Superior temporal gyrus (tissue), 1 donor: ENCODE data around the gene CMIP.

Experiments used
- DNase-seq: peaks from one replicate; pipeline ENCODE4 v3.0.0-alpha.2; 2016; ENCODE audit errors: extremely low spot score

The CMIP gene

DNA sequence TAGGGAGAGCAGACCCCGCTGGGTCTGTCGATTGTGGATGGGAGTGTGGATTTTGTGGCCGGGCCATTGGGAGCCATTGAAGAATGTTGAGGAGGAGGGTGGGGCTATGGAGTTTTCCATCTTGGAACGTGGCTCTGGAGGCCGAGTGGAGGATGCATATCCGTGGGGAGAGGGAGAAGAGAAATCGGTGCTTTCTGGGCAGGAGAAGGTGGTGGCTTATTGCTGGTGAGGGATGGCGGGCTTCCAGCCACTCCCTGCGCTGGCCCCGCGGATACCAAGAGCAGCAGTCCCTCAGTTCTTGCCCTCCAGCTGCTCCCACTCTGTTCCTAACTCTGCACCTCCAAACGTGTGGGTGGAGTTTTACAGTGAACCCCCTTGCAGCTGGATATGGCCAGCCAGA, 162.4 kb downstream of the CMIP start:
- DNase-seq, result no peak

DNA sequence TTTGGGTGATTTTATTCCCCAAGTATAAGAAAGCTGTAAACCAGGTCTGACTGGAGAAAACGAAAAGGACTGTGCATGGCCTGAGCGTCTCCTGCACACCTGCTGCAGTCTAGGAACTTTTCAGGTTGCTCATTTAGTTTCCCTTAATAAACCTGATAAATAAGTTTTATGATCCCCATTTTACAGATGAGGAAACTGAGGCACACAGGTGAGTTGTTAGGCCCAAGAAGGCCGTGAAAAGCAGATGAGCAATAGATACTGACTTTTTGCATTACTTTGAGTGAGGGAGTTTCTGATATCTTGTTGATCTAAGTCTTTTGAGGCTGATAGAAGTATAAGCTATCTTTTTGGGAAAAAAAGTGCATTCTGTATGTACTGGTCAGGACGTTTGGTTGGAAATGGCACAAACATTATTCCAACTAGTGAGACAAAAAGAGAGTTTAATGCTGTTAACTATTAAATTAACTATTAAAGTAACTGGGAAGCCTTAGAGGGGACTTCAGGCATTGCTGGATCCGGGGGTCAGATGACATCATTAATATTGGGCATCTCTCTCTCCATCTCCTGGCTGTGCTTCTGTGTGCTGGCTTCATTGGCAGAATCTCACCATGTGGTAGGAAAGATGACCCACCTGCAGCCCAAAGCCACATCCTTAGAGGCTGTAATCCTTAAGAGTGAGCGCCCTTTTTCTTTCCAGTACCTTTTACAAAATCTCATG, 163.4 kb downstream of the CMIP start:
- DNase-seq, result no peak

DNA sequence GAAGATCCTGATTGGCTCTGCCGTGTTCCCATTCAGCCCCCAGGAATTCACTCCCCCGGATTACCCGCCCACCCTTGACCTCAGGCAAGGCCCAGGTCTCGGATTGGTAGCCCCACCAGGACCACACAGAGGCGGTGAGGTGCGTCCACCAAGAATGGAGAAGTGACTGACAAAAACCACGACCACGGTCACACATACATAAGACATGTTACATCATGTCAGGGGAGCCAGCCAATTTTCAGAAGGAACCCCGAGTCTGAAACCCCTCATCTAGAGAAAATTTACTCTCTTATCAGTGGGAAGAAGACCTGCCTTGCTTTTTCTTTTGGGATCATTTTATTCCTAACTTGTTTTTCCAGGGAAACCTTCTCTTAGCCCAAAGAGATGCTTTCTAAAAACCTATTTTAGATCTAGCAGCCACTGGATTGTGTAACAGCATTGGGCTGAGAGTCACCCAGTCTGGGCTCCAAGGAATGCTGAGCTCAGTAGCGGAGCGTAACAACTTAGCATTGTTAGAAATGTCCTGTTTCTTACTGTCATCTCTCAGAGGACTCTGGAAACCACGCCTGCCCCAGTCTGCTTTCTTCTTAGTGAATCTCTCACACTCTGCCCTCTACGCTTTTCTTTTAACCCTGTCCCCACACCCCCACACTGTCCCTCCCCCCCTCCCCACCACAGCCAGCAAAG, 164.1 kb downstream of the CMIP start:
- peak; percentile 71 for DNase-seq

DNA sequence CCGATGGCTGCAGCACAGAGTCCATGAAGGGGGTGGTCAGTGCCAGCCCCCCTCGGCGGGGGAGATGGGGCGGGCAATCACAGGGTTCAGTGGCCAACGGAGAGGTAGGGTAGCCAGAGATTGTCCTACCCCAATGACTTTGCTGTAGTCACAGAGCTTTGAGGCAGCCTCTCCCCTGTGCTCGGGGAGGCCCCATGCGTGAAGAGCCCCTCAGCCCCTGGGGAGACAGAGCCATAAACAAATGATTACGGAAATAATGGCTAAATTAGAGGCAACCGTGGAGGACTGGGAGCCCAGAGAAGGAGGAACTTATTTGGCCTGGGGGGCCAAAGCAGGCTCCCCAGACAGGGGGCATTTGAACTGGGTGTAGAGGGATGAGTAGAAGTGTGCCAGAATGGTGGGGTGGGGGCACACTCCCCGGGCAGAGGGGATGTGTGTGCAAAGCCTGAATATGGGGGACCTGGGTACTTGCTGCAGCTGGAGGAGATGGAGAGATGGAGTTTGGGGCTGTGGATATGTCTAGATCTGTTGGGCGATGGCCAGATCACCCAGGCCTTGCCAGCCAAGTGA, 164.8 kb downstream of the CMIP start:
- DNase-seq, result no peak

DNA sequence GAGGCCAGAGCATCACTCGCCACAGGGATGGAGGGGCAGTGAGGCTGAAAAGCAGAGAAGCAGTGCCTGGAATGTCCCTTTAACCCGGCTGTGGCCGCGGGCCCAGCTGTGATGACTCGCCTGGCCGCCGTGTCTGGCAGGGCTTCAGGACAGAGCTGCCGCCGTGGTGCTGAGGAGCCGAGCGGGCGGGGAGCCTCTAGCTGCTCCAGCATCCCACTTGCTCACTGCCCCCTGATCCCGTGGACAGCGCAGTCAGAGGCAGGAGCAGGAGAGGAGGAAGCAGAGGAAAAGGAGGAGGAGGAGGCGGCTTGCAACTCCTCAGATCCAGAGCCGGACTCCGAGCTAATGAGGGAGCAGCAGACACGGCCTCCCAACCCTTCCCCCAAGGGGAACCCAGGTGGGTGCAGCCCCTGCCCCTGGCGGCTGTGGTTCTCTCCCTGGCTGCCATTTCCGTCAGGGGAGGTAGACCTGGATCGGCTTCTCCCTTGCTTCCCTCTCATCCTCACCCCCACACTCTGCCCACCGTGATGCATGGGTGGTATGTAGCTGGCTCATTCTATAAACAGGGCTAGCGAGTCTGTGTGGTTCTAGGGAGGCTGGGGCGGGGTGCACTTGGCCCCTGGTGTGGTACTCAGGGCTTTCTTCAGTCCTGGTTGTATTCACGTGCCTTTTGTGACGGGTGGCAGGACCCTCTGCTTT, 165.7 kb downstream of the CMIP start:
- DNase-seq, result peak; percentile 66

DNA sequence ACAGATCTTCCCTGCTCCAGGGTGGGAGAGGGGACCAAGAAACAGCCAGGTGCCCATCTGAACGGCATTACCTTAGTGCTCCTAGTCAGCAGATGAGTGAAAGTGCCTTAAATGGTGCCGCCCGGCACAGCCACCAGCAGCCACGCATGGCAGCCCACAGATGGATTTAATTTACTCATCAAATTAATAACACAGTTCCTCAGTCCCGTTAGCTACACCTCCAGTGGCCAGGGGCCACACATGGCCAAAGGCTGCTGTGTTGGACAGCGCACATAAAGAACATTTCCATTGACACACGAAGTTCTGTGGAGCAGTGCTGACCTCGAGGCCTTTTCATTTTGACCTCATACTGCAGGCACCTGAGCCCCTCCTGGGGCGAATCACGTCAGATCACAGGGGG, 166.3 kb downstream of the CMIP start:
- DNase-seq, result peak; percentile 36

DNA sequence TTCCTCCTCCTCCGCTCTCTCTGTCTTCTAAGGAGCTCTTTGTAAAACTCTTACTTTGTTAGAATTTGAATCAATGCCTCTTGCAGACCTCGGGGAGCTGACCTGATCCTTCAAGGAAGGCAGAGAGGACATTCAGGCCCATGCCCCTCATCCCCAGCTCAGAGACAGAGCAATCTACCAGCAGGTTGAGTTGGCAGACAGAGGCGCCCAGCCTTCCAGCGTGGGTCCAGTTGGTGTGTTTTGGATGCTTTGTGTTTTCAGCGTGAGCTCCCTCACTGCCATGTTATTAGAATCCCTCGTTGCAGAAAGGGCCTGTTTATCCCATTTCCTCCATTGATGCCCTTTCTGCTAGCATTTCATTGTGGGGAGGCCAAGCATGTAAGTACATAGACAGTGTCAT, 167.1 kb downstream of the CMIP start:
- peak; percentile 29 for DNase-seq

DNA sequence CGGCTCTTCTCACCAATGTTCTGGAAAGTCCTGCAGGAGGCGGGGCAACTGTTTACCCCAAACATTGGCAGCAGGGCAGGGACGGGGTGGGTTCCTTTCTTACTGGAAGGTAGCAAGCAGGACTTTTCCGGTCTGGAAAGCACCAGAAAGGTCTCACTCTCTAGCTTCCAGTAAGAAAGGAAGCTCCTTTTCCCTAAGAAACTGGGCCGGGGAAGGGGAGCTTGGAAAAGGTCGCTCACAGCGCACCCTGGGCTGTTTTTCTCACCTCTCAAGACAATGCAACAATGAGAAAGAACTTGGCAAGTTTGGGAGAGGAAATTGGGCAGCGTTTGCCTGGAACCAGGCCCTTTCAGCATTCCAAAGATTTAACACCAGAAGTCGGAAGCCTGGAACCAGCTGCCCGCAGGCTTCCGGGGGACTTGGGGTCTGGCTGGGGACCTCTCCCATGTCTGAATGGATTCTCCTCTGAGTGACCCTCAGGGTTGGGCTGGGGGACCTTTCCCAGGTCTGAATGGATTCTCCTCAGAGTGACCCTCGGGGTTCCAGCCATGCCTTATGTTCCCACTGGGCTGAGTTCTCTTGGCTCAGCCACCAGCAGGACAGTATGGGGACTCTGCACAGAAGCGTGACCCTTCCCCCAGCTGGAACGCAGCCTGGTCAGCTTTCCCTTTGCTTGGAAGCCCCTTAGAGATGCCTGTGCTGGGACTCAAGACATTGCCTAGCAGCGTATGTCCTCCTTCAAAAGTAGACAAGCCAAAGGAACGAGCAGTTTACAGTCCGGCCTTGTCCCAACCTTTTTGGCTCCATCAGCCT, 167.9 kb downstream of the CMIP start:
- DNase-seq, result peak; percentile 35

DNA sequence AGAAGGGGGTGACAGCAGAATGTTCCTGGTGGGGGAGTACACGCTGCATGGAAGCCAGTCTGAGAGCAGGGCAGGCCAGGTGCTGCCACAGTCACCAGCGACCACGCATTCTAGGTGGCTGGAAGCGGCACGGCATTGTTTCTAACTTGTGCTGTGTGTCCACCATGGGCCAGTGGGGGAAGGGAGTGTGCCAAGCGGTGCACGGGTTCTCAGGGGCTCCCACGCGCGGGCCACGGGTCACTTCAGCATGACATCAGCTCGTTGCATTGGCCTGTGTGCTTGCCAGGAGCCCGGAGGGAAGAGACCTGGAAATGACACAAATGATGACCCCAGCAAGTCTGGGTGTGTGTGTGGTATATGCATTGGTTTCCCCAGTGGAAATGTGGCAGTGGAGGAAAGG, 169.6 kb downstream of the CMIP start:
- DNase-seq, result no peak

DNA sequence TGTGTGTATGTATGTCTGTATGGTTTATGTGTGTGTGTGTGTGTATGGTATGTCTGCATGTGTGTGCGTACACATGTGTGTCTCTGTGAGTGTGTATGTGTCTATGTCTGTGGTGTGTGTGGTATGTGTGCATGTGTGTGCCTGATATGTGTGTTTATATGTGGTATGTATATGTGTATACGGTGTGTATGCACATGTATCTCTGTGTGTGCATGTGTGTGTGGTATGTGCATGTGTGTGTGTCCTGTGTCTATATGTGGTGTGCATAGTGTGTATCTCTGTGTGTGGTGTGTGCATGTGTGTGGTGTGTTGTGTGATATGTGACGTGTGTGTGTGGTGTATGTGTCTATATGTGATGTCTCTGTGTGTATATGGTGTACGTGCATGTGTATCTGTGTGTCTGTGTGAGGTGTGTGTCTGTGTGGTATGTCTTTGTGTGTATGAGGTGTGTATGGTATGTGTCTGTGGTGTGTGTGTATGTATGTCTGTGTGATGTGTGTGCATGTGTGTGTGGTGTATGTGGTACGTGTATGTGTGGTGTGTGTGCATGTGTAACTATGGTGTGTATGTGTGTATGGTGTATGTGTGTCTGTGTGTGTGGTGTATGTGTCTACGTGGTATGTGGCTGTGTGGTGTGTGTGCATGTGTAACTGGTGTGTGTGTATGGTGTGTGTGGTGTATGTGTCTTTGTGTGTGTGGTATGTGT, 170.2 kb downstream of the CMIP start:
- no peak for DNase-seq

DNA sequence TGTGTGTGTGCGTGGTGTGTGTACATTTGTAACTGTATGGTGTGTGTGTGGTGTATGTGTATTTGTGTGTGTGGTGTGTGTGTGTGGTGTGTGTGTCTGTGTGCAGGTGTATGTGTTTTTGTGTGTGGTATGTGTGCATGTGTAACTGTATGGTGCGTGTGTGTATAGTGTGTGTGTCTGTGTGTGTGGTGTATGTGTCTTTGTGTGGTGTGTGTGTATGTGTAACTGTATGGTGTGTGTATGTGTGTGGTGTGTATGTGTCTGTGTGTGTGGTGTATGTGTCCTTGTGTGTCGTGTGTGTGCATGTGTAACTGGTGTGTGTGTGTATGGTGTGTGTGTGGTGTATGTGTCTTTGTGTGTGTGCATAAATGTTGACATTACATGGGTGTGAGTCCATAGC, 170.8 kb downstream of the CMIP start:
- DNase-seq, result no peak

DNA sequence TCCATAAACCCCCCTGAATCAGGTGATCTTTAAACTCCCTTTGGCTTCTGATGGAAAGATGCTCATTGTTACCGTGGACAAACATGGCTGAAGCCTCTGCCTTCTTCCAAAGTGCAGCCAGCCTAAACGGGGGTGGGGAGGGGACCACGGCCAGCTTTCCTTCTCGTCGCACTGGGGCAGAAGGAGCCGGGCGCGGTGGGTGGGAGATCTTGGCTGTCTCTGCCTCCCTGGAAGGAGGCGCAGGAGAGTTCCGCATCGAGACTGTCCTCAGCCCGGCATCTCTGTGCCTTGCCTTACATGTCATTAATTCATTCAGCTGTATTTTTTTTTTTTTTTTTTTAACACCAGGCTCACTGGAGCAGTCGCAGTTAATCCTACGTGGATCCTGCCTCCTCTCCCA, 171.2 kb downstream of the CMIP start:
- DNase-seq, result no peak

DNA sequence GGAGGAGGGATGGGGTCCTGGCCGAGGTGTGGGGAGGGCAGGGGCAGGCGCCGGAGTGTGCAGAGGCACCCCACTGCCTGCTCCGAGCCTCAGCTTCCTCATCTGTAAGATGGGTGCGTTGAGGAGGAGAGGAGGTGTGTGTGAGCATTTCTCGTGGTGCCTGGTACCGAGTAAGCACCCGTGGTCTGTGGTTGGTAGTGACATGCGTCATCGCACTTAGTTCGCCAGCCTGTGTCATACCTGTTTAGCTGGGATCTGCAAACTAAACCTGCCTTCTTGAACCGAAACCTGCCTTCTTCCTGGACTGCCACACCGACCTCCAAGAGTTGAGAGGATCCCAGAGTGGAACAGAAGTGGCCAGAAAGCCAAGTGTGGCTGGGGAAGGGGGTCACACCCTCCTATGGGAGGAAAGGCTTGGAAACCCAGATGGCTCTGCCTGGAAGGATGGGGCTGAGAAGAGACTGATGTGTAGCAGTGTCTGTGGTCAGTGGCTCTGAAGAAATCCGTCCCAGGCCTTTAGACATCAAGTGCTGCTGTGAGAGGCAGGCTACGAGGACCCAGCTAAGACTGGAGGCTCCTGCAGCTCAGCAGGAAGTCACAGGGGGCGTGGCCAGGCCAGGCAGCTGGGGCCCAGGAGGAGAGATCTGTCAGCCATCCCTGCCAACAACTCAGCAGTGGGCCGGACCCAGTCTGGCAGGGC, 171.9 kb downstream of the CMIP start:
- DNase-seq, result no peak

DNA sequence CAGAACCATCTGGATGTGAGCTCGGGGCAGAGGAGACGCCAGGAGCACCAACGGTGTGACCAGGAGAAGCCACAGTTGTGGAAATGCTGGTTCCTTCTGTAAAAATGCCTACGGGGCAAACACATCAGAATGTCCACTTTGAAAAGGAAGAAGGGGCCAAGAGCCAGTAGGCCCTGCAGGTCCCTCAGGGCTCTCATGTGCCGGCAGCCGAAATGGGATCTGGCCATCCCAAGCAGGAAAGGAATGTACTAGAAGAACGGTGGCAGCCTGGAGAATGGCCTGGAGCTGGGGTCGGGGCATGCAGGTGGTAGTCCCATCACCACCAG, 172.4 kb downstream of the CMIP start:
- DNase-seq, result no peak

DNA sequence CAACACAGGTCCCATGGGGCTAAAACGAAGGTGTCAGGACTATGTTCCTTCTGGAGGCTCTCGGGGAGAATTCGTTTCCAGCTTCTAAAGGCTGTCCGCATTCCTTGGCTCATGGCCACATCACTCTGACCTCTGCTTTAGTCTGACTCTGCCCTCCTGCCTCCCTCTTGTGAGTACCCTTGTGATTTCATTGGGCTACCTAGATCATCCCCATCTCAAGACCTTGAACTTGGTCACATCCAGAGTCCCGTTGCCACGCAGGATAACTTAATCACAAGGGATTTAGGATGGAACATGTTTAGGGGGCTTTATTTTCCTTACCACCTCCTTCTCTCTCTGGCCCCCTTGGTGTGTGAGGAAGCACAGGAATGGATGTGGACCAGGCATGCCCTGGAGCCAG, 173.6 kb downstream of the CMIP start:
- no peak for DNase-seq

DNA sequence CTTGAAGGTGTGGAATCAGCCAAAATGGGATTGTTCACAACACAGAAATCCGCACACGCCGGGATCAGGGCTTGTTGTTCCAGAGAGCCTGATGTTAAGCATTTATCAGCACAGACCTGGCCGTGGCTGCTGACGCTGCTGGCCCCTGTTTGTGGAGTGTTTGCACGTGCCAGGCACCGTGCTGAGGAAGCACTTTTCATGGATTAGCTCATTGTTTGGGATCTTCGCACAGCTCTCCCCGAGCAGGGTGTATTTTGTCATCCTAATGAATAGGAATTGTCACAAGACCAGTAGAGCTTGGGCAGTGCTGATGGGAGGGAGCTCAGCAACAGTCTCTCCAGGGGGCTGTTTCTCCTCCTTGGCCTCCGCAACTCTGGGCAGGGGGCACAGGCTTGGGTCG, 174.1 kb downstream of the CMIP start:
- DNase-seq, result peak; percentile 86

DNA sequence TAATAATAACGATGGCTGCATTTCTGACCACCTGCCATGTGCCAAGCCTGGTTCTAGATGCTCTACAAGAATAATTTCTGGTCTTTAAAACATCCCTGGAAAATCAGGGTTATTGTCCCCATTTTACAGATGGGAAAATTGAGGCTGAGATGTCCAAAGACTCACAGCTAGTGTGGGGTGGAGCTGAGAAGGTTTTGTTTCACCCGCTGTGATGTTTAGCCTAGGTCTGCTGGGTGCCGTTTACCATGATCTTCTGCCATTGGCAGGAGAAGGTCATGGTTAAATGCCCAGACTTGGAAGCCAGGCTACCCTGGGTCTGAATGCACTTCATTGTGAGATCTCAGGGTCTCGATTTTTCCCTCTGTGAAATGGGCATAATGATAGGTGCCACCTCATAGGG, 175.4 kb downstream of the CMIP start:
- DNase-seq, result no peak

DNA sequence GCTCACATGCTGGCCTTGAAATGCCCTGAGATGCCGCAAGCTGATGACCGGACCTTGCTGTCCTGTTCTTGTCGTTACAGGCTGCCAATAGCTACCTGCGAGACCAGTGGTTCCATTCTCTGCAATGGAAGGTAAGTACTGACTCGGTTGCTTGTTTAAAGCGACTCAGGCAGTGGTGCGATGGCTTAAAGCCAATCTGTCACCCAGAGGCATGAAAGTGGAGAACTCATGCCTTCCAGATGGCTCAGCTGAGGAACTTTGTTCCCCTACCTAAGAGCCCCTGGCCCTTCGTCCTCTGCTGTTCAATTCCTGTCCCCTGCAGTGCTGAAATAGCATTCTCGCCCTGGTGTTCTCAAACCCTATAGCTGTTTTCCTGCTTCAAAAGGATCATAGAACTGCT, 176.2 kb downstream of the CMIP start:
- DNase-seq, result no peak

DNA sequence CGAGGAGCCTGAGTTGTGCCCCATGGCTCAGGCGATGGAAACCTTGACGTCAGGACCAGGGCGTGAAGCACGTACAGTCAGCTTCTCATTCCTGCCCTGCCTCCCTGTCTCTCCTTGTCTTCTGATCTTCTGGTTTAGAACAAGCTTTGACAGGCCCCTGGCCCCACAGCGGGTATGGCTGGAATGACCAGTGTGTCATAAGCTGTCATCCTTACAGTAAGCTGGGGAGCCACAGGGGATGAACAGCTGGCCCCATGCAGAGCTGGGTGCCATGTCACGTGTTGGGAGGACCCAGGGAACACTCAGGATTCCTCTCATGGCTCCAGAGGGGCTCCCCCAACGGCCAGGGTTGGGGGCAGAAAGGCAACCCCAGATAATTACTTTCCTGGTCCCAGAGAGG, 176.9 kb downstream of the CMIP start:
- no peak for DNase-seq

DNA sequence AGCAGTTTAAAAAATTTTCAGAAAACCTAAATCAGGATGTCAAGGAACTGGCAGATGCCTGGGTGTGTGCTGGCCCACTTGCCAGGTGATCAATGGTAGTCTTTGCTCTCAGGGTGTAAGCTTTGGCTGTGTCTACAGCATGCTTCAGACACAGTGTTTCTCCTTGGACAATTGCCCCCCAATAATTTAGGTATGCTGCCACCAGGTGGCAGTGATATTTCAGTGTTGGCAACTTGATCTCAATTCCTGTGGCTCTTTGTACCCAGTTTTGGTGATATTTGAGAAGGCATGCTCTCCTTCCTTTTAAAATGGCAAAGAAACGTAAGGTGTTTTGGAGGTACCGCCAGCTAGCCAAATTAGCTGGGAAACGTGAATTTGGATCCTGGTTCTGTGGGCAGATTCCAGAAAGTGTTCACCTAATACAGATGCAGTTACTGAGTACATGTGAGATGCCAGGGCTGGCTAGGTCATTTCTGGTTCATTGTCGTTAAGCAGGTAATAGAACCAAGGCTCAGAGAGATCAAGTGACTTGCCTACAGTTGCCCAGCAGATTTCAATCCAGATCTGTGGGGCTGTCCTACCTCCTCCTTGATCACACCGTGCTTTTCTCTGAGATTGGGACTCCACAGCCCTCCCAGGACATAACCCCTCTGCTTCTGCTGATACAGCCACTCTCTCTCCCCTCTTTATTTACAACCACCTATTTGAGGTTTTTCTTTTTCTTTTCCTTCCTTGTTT, 178.9 kb downstream of the CMIP start:
- DNase-seq, result peak; percentile 88
